Smooth muscle cell of the umbilical artery (primary cell): ENCODE data around the gene IKZF1. TPM values are rescaled to one million over a fixed set of nuclear protein-coding genes. Genes with fewer than 3 reads are reported as not detected.

ENCODE experiments used
- total RNA-seq: library from RNA; depleted of rRNA; stranded (reverse); fragments of >200 nt; gene quantifications from 2 replicates; pipeline ENCODE4 v1.2.3, GENCODE V29; 2014

Gene IKZF1
- total RNA-seq = not detected in 2 replicates

GRCh38 chr7:50304129-50304910, at the start of gene IKZF1:
Gene IKZF1 (plus strand): TSS chr7:50304716. CDS start chr7:50319062, 14,346 bp downstream.

GRCh38 chr7:50449881-50450589, 145.5 kb downstream of the IKZF1 start, which contains the start of gene FIGNL1:
Gene FIGNL1 (minus strand): TSS chr7:50450350. CDS start chr7:50447287, 3,063 bp downstream.

Other genes starting within 250 kb of the IKZF1 start
- gene ZPBP, start 211.5 kb upstream of the IKZF1 start, total RNA-seq = not detected in 2 replicates
- 11.0 and 21.8 TPM in 2 replicates for gene FIGNL1, start 145.6 kb downstream of the IKZF1 start, total RNA-seq